Fibroblast of lung (primary cell): Measurements from ENCODE around the gene MBOAT1. TPM values are rescaled to one million over a fixed set of nuclear protein-coding genes. Genes with fewer than 3 reads are reported as not detected.
A peak's percentile ranks its signal among the peaks of the same experiment; 100 is the strongest.

ENCODE experiments used
- DNase-seq, 2 donors: peaks; one replicate each; pipeline versions ENCODE4 v3.0.0 to v3.0.0-alpha.2; 2010; ENCODE audit warnings: low read depth in 2 of 2
- H2AFZ ChIP-seq: 2 replicates; pipeline ENCODE4 v1.5.1; 2012; ENCODE audit warnings: low read length, control low read depth, inconsistent platforms
- H3K27ac ChIP-seq: 2 replicates; pipeline ENCODE4 v1.5.1; 2011; ENCODE audit warnings: low read length, control low read depth; ENCODE audit not compliant: insufficient read depth
- H3K27me3 ChIP-seq: 2 replicates; pipeline ENCODE4 v1.5.1; 2011; ENCODE audit warnings: mild to moderate bottlenecking, low read length; ENCODE audit not compliant: control insufficient read depth, insufficient read depth
- H3K36me3 ChIP-seq: 2 replicates; pipeline ENCODE4 v1.5.1; 2011; ENCODE audit warnings: low read length; ENCODE audit not compliant: control insufficient read depth, insufficient read depth
- H3K4me1 ChIP-seq: 2 replicates; pipeline ENCODE4 v1.5.1; 2011; ENCODE audit warnings: low read length; ENCODE audit not compliant: control insufficient read depth, insufficient read depth; ENCODE audit errors: extremely low read depth
- H3K4me2 ChIP-seq: 2 replicates; pipeline ENCODE4 v1.5.1; 2011; ENCODE audit warnings: low read length, control low read depth; ENCODE audit not compliant: insufficient read depth; ENCODE audit errors: extremely low read depth
- H3K4me3 ChIP-seq, 4 experiments: fragments of 200-600 bp in 1 of 4; sonication (generic) in 1 of 4; replicated peaks in 1 of 4; 2 replicates each; pipeline ENCODE4 v1.5.1; 2011 to 2016; ENCODE audit warnings: low read length in 4 of 4, low read depth in 3 of 4, mild to moderate bottlenecking in 3 of 4, control low read depth in 2 of 4, inconsistent platforms in 1 of 4, mixed read lengths in 1 of 4; ENCODE audit not compliant: insufficient read depth in 1 of 4; ENCODE audit errors: control extremely low read depth in 1 of 4
- H3K79me2 ChIP-seq: 2 replicates; pipeline ENCODE4 v1.5.1; 2012; ENCODE audit warnings: mild to moderate bottlenecking, low read length, inconsistent platforms; ENCODE audit not compliant: control insufficient read depth, insufficient read depth
- H3K9ac ChIP-seq: 2 replicates; pipeline ENCODE4 v1.5.1; 2011; ENCODE audit warnings: mild to moderate bottlenecking, low read length, control low read depth; ENCODE audit not compliant: insufficient read depth
- H3K9me3 ChIP-seq: 2 replicates; pipeline ENCODE4 v1.5.1; 2012; ENCODE audit warnings: low read depth, low read length; ENCODE audit not compliant: control insufficient read depth, insufficient read depth
- H4K20me1 ChIP-seq: 2 replicates; pipeline ENCODE4 v1.5.1; 2011; ENCODE audit warnings: low read length; ENCODE audit not compliant: control insufficient read depth, insufficient read depth; ENCODE audit errors: extremely low read depth
- CTCF ChIP-seq, 2 donors: IDR thresholded peaks in 1 of 2; conservative IDR thresholded peaks in 1 of 2; 1 replicate in 1 of 2; 2 replicates in 1 of 2; pipeline ENCODE4 v1.5.1; 2011 to 2012; ENCODE audit warnings: low read length in 2 of 2, control low read depth in 1 of 2, inconsistent platforms in 1 of 2, low read depth in 1 of 2, mild to moderate bottlenecking in 1 of 2
- EZH2 ChIP-seq: IDR thresholded peaks from 2 replicates; pipeline ENCODE4 v1.5.1; 2012; ENCODE audit warnings: low read length, control low read depth, mild to moderate bottlenecking; ENCODE audit errors: missing control alignments
- polyA plus RNA-seq, 2 donors: library from polyadenylated mRNA; depleted of rRNA in 1 of 2; stranded (reverse) in 1 of 2; unstranded in 1 of 2; fragments of >200 nt; gene quantifications; 2 replicates each; pipeline ENCODE4 v1.2.1, GENCODE V29; 2011 to 2012; ENCODE audit warnings: missing spikeins in 1 of 2
- total RNA-seq: library from RNA; depleted of rRNA; stranded (reverse); fragments of >200 nt; gene quantifications from 2 replicates; pipeline ENCODE4 v1.2.1, GENCODE V29; 2014

The MBOAT1 gene
- total and polyA plus RNA-seq, 2 donors (not counting 1 experiment from before 2014, with no cell fraction given): 3.1 to 6.6 TPM

- Histone ChIP-seq H3K27ac (no peak overlapping the region), H3K9me3 (no peaks in the 10 kb centered on the region), H3K4me3 (no peak overlapping the region), H3K4me2 (no peak overlapping the region), H4K20me1 (no peaks in the 10 kb centered on the region), H3K9ac (no peak overlapping the region), H3K27me3 (no peaks in the 10 kb centered on the region), H3K79me2 (no peaks in the 10 kb centered on the region), H3K4me1 (no peaks in the 10 kb centered on the region), H3K36me3 (no peaks in the 10 kb centered on the region), H2AFZ (no peak overlapping the region)
- TF ChIP-seq EZH2: no peak
- no peak for TF ChIP-seq CTCF (conservative IDR thresholded peaks at IDR 0.05 in 1 of 2, IDR thresholded peaks at IDR 0.05 in 1 of 2; ENCODE audit: low read depth in 1 of 2, low read length in 2 of 2)
- DNase-seq: peak in 1 of 2 donors; percentile 10
Measured at GRCh38 chr6:20119485-20119884, 92.8 kb downstream of the MBOAT1 start.

- Histone ChIP-seq H3K4me1 (no peaks in the 10 kb centered on the region), H3K4me2 (no peak overlapping the region), H3K4me3 (no peak overlapping the region), H3K79me2 (no peaks in the 10 kb centered on the region), H3K36me3 (no peaks in the 10 kb centered on the region), H3K9ac (no peak overlapping the region), H3K27me3 (no peaks in the 10 kb centered on the region), H3K9me3 (no peaks in the 10 kb centered on the region), H3K27ac (no peak overlapping the region), H4K20me1 (no peaks in the 10 kb centered on the region), H2AFZ (no peak overlapping the region)
- TF ChIP-seq CTCF (conservative IDR thresholded peaks at IDR 0.05 in 1 of 2, IDR thresholded peaks at IDR 0.05 in 1 of 2; ENCODE audit: low read depth in 1 of 2, low read length in 2 of 2) (no peak), EZH2 (no peak)
- DNase-seq: no peak
Measured at GRCh38 chr6:20118892-20119291, 93.4 kb downstream of the MBOAT1 start.

GRCh38 chr6:20117474-20117873, 94.8 kb downstream of the MBOAT1 start:
- Histone ChIP-seq H2AFZ (no peak overlapping the region), H3K9ac (no peak overlapping the region), H4K20me1 (no peaks in the 10 kb centered on the region), H3K4me2 (no peak overlapping the region), H3K79me2 (no peaks in the 10 kb centered on the region), H3K9me3 (no peaks in the 10 kb centered on the region), H3K4me3 (no peak overlapping the region), H3K4me1 (no peaks in the 10 kb centered on the region), H3K27ac (no peak overlapping the region), H3K36me3 (no peaks in the 10 kb centered on the region), H3K27me3 (no peaks in the 10 kb centered on the region)
- DNase-seq: peak in 1 of 2 donors; percentile 68
- no peak for TF ChIP-seq EZH2
- no peak for TF ChIP-seq CTCF (conservative IDR thresholded peaks at IDR 0.05 in 1 of 2, IDR thresholded peaks at IDR 0.05 in 1 of 2; ENCODE audit: low read depth in 1 of 2, low read length in 2 of 2)
